ENCODE measurements around the gene JADE1. TPM values are rescaled to one million over a fixed set of nuclear protein-coding genes. Genes with fewer than 3 reads are reported as not detected.

Gene JADE1
- total and polyA plus RNA-seq, 2 experiments from 2014 or later, result 7.1 to 12.3 TPM

DNA sequence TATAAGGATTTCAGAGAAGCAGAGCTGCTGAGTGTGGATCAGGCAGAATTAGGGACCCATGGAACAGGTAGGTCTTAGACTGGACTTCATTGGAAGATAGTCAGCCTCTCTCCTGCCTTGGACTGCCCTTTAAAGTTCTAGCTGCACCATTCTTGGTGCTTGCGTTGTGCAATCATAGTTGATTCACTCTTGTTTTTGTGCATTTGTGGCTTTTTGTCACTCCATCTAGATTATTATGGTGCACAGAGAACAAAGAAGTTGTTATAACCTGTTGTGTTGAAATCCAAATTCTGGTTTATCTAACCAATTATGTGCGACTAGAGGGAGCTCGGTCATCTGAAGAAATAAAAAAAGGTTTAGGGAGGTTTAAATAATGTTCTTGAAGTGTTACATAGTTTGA is 59.3 kb downstream of the JADE1 start:
- Histone ChIP-seq H3K27me3 (no peaks in the 10 kb centered on the region), H3K27ac (no peak overlapping the region), H3K4me3 (no peak overlapping the region), H3K36me3 (peaks cover 9% of the 10 kb centered on the region), H3K4me1 (ENCODE audit: low read depth) (no peaks in the 10 kb centered on the region), H3K9me3 (ENCODE audit: low read depth) (no peaks in the 10 kb centered on the region)
- DNase-seq (ENCODE audit: low read depth in 1 of 2, low spot score in 1 of 2), result peak in 1 of 2 donors; percentile 81
- TF ChIP-seq, protein P1, sequence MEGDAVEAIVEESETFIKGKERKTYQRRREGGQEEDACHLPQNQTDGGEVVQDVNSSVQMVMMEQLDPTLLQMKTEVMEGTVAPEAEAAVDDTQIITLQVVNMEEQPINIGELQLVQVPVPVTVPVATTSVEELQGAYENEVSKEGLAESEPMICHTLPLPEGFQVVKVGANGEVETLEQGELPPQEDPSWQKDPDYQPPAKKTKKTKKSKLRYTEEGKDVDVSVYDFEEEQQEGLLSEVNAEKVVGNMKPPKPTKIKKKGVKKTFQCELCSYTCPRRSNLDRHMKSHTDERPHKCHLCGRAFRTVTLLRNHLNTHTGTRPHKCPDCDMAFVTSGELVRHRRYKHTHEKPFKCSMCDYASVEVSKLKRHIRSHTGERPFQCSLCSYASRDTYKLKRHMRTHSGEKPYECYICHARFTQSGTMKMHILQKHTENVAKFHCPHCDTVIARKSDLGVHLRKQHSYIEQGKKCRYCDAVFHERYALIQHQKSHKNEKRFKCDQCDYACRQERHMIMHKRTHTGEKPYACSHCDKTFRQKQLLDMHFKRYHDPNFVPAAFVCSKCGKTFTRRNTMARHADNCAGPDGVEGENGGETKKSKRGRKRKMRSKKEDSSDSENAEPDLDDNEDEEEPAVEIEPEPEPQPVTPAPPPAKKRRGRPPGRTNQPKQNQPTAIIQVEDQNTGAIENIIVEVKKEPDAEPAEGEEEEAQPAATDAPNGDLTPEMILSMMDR (IDR thresholded peaks at IDR 0.05; ENCODE audit: low read depth, low read length), result no peak

DNA sequence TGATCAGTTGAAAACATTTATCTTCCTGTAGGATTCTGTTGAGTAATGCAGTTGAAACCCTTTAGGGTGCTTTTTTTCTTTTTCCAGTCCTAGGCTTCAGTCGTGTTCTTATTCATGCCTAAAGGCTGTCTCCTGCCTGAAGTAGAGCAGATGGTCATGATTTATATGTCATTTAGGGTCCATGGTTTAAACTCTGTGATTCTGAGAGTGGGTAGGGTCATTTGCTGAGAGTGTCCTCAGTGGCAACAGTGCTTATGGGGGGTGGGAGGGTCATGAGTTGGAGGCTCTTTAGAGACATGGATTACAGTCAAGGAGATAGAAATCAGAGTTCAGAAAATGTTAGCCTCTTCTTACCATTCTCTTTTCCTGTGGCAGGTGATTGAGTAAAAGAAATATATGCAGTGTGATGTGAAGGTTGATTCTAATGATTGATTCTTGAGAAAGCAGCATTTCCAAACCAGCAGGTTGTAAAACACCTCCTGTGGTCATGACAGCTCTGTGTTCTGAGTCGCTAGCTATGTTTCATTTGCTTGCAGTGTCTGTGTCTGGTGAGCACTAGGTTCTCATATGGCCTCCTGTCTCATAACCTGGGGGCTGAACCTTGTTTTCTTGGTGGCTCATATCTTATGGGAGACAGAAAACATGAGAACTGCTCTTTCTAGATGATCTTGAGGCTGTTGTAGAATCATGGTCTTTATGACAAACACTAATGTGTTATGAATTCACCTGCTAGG is 60.4 kb downstream of the JADE1 start:
- TF ChIP-seq, protein P1 (IDR thresholded peaks at IDR 0.05; ENCODE audit: low read depth, low read length), result no peak
- Histone ChIP-seq H3K9me3 (ENCODE audit: low read depth) (no peaks in the 10 kb centered on the region), H3K27me3 (no peaks in the 10 kb centered on the region), H3K4me1 (ENCODE audit: low read depth) (no peaks in the 10 kb centered on the region), H3K36me3 (peaks cover 9% of the 10 kb centered on the region), H3K4me3 (no peak overlapping the region), H3K27ac (no peak overlapping the region)
- no peak for DNase-seq (ENCODE audit: low read depth in 1 of 2, low spot score in 1 of 2)

DNA sequence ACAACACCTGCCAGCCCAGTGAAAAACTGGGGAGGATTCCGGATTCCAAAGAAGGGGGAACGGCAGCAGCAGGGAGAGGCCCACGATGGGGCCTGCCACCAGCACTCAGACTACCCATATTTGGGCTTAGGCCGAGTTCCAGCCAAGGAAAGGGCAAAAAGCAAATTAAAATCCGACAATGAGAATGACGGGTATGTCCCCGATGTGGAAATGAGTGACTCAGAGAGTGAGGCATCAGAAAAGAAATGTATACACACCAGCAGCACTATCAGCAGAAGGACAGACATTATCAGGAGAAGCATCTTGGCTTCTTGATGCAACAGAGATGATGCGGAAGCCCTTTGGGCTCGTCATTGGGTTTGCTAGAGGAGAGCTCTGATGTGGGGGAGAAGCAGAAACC is 62.4 kb downstream of the JADE1 start:
- H3K36me3 ChIP-seq, result peaks cover 9% of the 10 kb centered on the region
- no peak overlapping the region for H3K27ac ChIP-seq

DNA sequence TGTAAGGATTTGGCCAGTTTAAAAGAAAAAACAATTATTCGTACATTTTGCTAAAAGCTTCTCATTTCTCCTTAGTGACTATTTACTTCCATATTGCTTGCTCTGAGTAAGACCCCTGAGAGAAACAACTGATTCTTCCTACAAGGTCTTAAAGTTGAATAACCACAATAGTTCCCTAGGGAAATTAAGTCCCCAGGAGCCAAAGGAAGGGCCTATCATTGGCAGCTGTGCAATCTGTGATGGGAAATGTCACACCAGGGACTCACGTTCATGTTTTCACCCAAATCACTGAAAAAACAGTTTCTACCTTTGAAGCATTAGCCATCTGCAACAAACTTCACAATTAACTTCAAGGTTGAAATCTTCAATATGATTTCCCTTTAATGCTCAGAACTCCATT is 66.7 kb downstream of the JADE1 start:
- DNase-seq (ENCODE audit: low read depth in 1 of 2, low spot score in 1 of 2), result no peak
- H3K9me3 ChIP-seq (ENCODE audit: low read depth), result no peaks in the 10 kb centered on the region
- peaks cover 9% of the 10 kb centered on the region for H3K36me3 ChIP-seq
- TF ChIP-seq, protein P1 (IDR thresholded peaks at IDR 0.05; ENCODE audit: low read depth, low read length), result no peak
- H3K4me1 ChIP-seq (ENCODE audit: low read depth), result no peaks in the 10 kb centered on the region
- H3K4me3 ChIP-seq, result no peak overlapping the region
- H3K27me3 ChIP-seq, result no peaks in the 10 kb centered on the region
- no peak overlapping the region for H3K27ac ChIP-seq

More for the DNA sequence above, 62.4 kb downstream of the JADE1 start:
- TF ChIP-seq, protein P1 (IDR thresholded peaks at IDR 0.05; ENCODE audit: low read depth, low read length), result no peak
- no peaks in the 10 kb centered on the region for H3K27me3 ChIP-seq
- H3K4me3 ChIP-seq, result no peak overlapping the region
- no peaks in the 10 kb centered on the region for H3K9me3 ChIP-seq (ENCODE audit: low read depth)
- DNase-seq (ENCODE audit: low read depth in 1 of 2, low spot score in 1 of 2), result peak in 1 of 2 donors; percentile 72
- no peaks in the 10 kb centered on the region for H3K4me1 ChIP-seq (ENCODE audit: low read depth)

DNA sequence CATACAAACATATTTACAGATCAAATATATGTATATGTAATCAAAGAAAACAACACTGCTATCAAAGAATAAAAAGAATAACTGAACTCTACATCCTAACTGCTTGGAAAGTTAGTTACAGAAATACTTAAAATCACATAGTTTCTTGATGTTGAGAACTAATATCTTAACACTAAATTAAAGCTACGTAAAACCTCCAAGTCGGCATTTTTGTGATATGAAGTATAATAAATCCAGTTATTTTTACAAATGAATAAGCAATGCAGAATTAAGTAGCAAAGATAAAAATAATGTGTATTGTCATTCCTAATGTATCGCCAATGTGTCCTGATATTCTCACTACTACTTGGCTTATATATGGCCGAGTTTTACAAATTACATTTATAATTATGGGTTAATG is 68.4 kb downstream of the JADE1 start:
- Histone ChIP-seq H3K4me3 (no peak overlapping the region), H3K4me1 (ENCODE audit: low read depth) (no peaks in the 10 kb centered on the region), H3K9me3 (ENCODE audit: low read depth) (no peaks in the 10 kb centered on the region), H3K27me3 (no peaks in the 10 kb centered on the region), H3K36me3 (no peaks in the 10 kb centered on the region), H3K27ac (no peak overlapping the region)
- DNase-seq (ENCODE audit: low read depth in 1 of 2, low spot score in 1 of 2), result no peak
- TF ChIP-seq, protein P1 (IDR thresholded peaks at IDR 0.05; ENCODE audit: low read depth, low read length), result no peak

Measured in cardiac muscle cell (in vitro differentiated cells and primary cell).